Peyer's patch (tissue), 4 donors: ENCODE data around the gene ZFR. TPM values are rescaled to one million over a fixed set of nuclear protein-coding genes. Genes with fewer than 3 reads are reported as not detected.

ENCODE experiments used
- DNase-seq, 3 donors: peaks; one replicate each; pipeline ENCODE4 v3.0.0-alpha.2; 2017 to 2019
- H3K27ac ChIP-seq, 4 donors: fragments of 200-600 bp; sonication (generic); one replicate each; pipeline ENCODE4 v1.5.1; 2016 to 2019
- H3K27me3 ChIP-seq, 2 donors: fragments of 200-600 bp; sonication (generic); one replicate each; pipeline ENCODE4 v1.5.1; 2019
- H3K36me3 ChIP-seq, 3 donors: fragments of 200-600 bp; sonication (generic); one replicate each; pipeline ENCODE4 v1.5.1; 2016 to 2019
- H3K4me1 ChIP-seq, 4 donors: fragments of 200-600 bp; sonication (generic); one replicate each; pipeline ENCODE4 v1.5.1; 2016 to 2019
- H3K4me3 ChIP-seq, 4 donors: fragments of 200-600 bp; sonication (generic); 1 replicate in 3 of 4; 2 replicates in 1 of 4; pipeline ENCODE4 v1.5.1; 2016 to 2019; ENCODE audit warnings: mild to moderate bottlenecking in 1 of 4
- H3K9me3 ChIP-seq, 4 donors: fragments of 200-600 bp; sonication (generic); one replicate each; pipeline ENCODE4 v1.5.1; 2016 to 2019; ENCODE audit warnings: mild to moderate bottlenecking in 1 of 4
- POLR2A ChIP-seq, 2 donors: fragments of 450-650 bp; IDR thresholded peaks; one replicate each; pipeline ENCODE4 v1.5.1; 2017; ENCODE audit warnings: antibody characterized with exemption in 2 of 2, mild to moderate bottlenecking in 2 of 2, moderate library complexity in 2 of 2
- total RNA-seq, 4 donors: library from RNA; depleted of rRNA; stranded (reverse); fragments of >200 nt; gene quantifications; one replicate each; pipeline ENCODE4 v1.1.0, GENCODE V29; 2016
- TF ChIP-seq, protein P1 (sequence below), 6 experiments: fragments of 450-650 bp in 4 of 6; fragments of 200-600 bp in 2 of 6; sonication (generic) in 1 of 6; IDR thresholded peaks; one replicate each; pipeline ENCODE4 v1.5.1; 2017 to 2019; ENCODE audit warnings: antibody characterized with exemption in 6 of 6, mild to moderate bottlenecking in 3 of 6, moderate library complexity in 1 of 6

Gene ZFR
- total RNA-seq, 4 donors from 2014 or later = 33.5 to 66.8 (median 50.9) TPM

DNA sequence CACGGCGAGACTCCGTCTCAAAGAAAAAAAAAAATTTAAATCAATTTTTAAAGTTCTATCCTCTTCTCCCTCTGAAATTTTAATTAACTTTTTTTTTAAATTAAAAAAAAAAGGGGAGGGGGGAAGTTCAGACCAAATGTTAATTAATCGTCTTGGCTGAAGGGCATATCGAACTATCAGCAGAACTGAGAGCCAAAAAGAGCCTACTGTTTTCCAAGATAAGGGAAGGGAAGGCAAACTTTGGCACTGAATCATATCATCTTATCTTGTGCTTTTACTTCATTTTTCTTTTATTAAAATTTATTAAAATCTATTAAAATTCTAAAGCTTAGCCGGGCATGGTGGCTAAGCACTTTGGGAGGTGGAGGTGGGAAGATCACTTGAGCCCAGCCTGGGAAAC lies 85.9 kb downstream of the ZFR start:
- peaks cover 0 to 80% (median 0%) of the 10 kb centered on the region in 3 donors for H3K36me3 ChIP-seq
- TF ChIP-seq, protein P1, sequence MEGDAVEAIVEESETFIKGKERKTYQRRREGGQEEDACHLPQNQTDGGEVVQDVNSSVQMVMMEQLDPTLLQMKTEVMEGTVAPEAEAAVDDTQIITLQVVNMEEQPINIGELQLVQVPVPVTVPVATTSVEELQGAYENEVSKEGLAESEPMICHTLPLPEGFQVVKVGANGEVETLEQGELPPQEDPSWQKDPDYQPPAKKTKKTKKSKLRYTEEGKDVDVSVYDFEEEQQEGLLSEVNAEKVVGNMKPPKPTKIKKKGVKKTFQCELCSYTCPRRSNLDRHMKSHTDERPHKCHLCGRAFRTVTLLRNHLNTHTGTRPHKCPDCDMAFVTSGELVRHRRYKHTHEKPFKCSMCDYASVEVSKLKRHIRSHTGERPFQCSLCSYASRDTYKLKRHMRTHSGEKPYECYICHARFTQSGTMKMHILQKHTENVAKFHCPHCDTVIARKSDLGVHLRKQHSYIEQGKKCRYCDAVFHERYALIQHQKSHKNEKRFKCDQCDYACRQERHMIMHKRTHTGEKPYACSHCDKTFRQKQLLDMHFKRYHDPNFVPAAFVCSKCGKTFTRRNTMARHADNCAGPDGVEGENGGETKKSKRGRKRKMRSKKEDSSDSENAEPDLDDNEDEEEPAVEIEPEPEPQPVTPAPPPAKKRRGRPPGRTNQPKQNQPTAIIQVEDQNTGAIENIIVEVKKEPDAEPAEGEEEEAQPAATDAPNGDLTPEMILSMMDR (IDR thresholded peaks at IDR 0.05) = no peak
- TF ChIP-seq POLR2A (IDR thresholded peaks at IDR 0.05) = no peak
- H3K4me3 ChIP-seq = no peak overlapping the region
- H3K27ac ChIP-seq = no peak overlapping the region
- no peaks in the 10 kb centered on the region for H3K9me3 ChIP-seq
- H3K27me3 ChIP-seq = no peaks in the 10 kb centered on the region
- no peak for DNase-seq
- no peaks in the 10 kb centered on the region for H3K4me1 ChIP-seq

DNA sequence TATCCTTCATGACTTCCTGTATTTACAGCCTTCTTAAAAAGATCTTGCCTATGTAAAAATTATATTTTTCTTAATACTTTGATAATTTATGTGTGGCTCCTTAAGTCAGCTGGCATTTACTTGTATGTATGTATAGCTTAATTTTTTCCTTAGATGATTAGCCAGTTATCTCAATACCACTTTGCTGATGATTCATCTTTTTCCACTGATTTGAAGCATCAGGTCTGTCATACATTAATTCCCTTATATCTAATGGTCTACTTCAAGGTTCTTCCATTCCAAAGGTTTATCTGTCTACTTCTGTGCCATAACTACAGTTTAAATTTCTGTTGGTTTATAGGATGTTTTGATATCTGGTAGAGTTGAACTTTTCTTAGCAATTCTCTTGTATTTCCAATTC lies 86.9 kb downstream of the ZFR start:
- H3K36me3 ChIP-seq = peaks cover 0 to 75% (median 0%) of the 10 kb centered on the region in 3 donors
- no peak for TF ChIP-seq POLR2A (IDR thresholded peaks at IDR 0.05)
- TF ChIP-seq, protein P1 (IDR thresholded peaks at IDR 0.05) = no peak
- DNase-seq = no peak

DNA sequence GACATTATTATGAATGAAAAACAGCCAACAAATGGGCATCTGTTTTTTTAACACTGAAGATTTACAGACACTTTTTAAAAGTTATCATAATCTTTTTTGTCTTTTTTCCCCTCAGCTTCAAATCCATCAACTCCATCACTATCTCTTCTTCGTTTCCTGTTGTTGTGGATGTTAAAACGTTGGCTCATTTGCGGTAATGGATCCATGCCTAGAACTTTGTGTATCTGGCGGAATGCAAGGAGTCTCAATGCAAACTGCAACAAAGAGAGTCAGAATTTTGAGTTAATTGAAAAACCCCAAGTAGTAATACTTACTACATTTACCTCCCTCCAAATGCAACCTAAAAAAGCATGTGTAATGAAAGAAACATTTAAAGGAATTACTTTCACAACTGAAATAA lies 88.9 kb downstream of the ZFR start:
- no peaks in the 10 kb centered on the region for H3K4me1 ChIP-seq
- no peak overlapping the region for H3K4me3 ChIP-seq
- H3K9me3 ChIP-seq = no peaks in the 10 kb centered on the region
- H3K36me3 ChIP-seq = peaks cover 0 to 61% (median 0%) of the 10 kb centered on the region in 3 donors
- DNase-seq = no peak
- no peak for TF ChIP-seq POLR2A (IDR thresholded peaks at IDR 0.05)
- TF ChIP-seq, protein P1 (IDR thresholded peaks at IDR 0.05) = no peak
- no peaks in the 10 kb centered on the region for H3K27me3 ChIP-seq
- no peak overlapping the region for H3K27ac ChIP-seq

More for the DNA sequence above, 86.9 kb downstream of the ZFR start:
- Histone ChIP-seq H3K27ac (no peak overlapping the region), H3K4me3 (no peak overlapping the region), H3K27me3 (no peaks in the 10 kb centered on the region), H3K9me3 (no peaks in the 10 kb centered on the region), H3K4me1 (no peaks in the 10 kb centered on the region)

DNA sequence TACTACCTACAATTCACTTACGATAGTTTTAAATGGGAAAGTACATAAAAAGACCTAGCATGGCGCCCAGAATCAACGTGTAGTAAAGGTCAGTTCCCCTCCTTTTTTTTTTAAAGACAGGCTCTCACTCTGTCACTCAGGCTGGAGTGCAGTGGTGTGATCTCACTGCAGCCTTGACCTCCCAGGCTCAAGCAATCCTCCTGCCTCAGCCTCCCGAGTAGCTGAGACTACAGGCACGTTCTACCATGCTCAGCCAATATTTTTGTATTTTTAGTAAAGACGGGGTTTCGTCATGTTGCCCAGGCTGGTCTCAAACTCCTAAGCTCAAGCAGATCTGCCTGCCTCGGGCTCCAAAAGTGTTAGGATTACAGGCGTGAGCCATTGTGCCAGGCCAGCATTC lies 91.1 kb downstream of the ZFR start:
- Histone ChIP-seq H3K36me3 (peaks cover 0 to 45% (median 0%) of the 10 kb centered on the region in 3 donors), H3K4me3 (no peak overlapping the region), H3K27ac (no peak overlapping the region), H3K4me1 (no peaks in the 10 kb centered on the region), H3K27me3 (no peaks in the 10 kb centered on the region), H3K9me3 (no peaks in the 10 kb centered on the region)
- DNase-seq = no peak
- TF ChIP-seq POLR2A (IDR thresholded peaks at IDR 0.05) = no peak
- TF ChIP-seq, protein P1 (IDR thresholded peaks at IDR 0.05) = no peak

DNA sequence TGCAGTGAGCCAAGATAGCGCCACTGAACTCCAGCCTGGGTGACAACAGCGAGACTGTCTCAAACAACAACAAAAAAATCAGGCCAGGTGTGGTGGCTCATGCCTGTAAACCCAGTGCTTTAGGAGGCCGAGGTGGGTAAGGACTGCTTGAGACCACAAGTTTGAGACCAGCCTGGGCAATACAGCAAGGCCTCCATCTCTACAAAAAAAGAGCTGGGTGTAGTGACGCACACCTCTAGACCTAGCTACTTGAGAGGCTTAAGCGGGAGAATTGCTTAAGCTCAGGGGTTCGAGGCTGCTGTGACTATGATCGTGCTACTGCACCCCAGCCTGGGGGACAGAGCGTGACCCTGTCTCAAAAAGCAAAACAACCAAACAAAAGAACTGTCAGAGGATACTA lies 91.9 kb downstream of the ZFR start:
- Histone ChIP-seq H3K27me3 (no peaks in the 10 kb centered on the region), H3K27ac (no peak overlapping the region), H3K4me3 (no peak overlapping the region), H3K36me3 (peaks cover 0 to 37% (median 0%) of the 10 kb centered on the region in 3 donors), H3K4me1 (no peaks in the 10 kb centered on the region), H3K9me3 (no peaks in the 10 kb centered on the region)
- no peak for DNase-seq
- TF ChIP-seq POLR2A (IDR thresholded peaks at IDR 0.05) = no peak
- TF ChIP-seq, protein P1 (IDR thresholded peaks at IDR 0.05) = no peak

DNA sequence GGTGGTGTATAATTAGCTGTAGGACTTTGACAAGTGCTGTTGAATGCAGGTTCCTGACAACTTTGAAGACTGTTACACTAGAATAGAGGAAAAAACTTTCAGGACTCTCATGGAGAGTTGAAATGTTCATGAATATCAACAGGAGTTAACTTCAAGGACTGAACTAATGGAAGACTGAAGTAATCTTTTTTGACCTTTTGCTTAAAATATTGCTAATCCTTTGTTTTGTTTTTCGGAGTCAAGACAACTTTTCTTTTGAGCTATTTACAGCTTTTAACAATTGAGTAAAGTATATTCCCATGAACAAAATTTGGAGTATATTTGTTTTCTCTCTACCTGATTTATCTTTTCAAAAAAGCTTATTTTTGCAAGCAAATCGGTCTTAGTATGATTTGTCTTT lies 97.7 kb downstream of the ZFR start:
- H3K36me3 ChIP-seq = no peaks in the 10 kb centered on the region
- no peaks in the 10 kb centered on the region for H3K27me3 ChIP-seq
- H3K4me1 ChIP-seq = no peaks in the 10 kb centered on the region
- DNase-seq = no peak
- H3K27ac ChIP-seq = no peak overlapping the region
- no peak for TF ChIP-seq POLR2A (IDR thresholded peaks at IDR 0.05)
- TF ChIP-seq, protein P1 (IDR thresholded peaks at IDR 0.05) = no peak
- no peak overlapping the region for H3K4me3 ChIP-seq
- H3K9me3 ChIP-seq = no peaks in the 10 kb centered on the region
